OCI-LY3 (cell line): ENCODE measurements around the gene NOC3L.

Experiments
- EZH2phosphoT487 ChIP-seq: fragments of 200-600 bp; shearing (Covaris generic); IDR thresholded peaks from 2 replicates; pipeline ENCODE4 v1.6.1; 2018; ENCODE audit warnings: antibody characterized with exemption, mixed run types, low read depth
- TF ChIP-seq, protein P1 (sequence below): fragments of 200-600, 300-600 bp; sonication (generic); IDR thresholded peaks from 2 replicates; pipeline ENCODE4 v1.5.1; 2014; ENCODE audit warnings: antibody characterized with exemption, low read length, low read depth

DNA sequence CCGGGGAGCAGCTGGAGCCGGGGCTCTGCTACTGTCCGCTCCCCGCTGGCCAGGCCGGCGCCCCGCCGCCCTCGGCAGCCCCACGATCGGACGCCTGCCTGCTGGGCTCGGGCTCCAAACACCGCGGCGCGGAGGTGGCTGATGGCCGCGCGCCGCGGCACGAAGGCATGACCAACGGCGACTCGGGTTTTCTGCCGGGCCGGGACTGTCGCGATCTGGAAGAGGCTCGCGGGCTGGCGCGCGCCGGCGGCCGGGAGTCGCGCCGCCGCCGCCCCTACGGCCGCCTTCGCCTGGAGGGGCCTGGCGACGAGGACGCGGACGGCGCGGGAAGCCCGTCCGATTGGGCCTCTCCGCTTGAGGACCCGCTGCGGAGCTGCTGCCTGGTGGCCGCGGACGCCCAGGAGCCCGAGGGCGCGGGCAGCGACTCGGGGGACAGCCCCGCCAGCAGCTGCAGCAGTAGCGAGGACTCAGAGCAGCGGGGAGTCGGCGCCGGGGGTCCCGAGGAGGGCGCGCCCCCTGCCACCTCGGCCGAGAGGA is 40.2 kb upstream of the NOC3L start:
- TF ChIP-seq, protein P1, sequence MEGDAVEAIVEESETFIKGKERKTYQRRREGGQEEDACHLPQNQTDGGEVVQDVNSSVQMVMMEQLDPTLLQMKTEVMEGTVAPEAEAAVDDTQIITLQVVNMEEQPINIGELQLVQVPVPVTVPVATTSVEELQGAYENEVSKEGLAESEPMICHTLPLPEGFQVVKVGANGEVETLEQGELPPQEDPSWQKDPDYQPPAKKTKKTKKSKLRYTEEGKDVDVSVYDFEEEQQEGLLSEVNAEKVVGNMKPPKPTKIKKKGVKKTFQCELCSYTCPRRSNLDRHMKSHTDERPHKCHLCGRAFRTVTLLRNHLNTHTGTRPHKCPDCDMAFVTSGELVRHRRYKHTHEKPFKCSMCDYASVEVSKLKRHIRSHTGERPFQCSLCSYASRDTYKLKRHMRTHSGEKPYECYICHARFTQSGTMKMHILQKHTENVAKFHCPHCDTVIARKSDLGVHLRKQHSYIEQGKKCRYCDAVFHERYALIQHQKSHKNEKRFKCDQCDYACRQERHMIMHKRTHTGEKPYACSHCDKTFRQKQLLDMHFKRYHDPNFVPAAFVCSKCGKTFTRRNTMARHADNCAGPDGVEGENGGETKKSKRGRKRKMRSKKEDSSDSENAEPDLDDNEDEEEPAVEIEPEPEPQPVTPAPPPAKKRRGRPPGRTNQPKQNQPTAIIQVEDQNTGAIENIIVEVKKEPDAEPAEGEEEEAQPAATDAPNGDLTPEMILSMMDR, result no peak
- no peak for TF ChIP-seq EZH2phosphoT487
